SU-DHL-6 (cell line): ENCODE data around the gene PKDCC.

Experiments used
- H2AFZ ChIP-seq: fragments of 200-600 bp; sonication (generic); 2 replicates; pipeline ENCODE4 v1.6.1; 2014; ENCODE audit warnings: low read depth, mild to moderate bottlenecking, moderate library complexity, mixed read lengths, antibody characterized with exemption, low read length; ENCODE audit not compliant: severe bottlenecking
- H3F3A ChIP-seq: fragments of 200-600 bp; shearing (Covaris generic); 2 replicates; pipeline ENCODE4 v1.6.0; 2016; ENCODE audit warnings: antibody characterized with exemption, mild to moderate bottlenecking; ENCODE audit not compliant: insufficient read depth
- H3K27ac ChIP-seq: fragments of 200-600 bp; sonication (generic); 2 replicates; pipeline ENCODE4 v1.5.1; 2016; ENCODE audit warnings: low read depth, mild to moderate bottlenecking, low read length, moderate library complexity, mixed read lengths
- H3K27me3 ChIP-seq: fragments of 200-600 bp; sonication (generic), shearing (Covaris generic); 2 replicates; pipeline ENCODE4 v1.6.0; 2014; ENCODE audit warnings: mild to moderate bottlenecking, low read length
- H3K36me3 ChIP-seq: fragments of 200-600 bp; sonication (generic); 2 replicates; pipeline ENCODE4 v1.6.1; 2014; ENCODE audit warnings: mild to moderate bottlenecking, low read length, mixed read lengths
- H3K4me2 ChIP-seq: fragments of 300-600, 200-600 bp; shearing (Covaris generic), sonication (generic); 2 replicates; pipeline ENCODE4 v1.6.0; 2014; ENCODE audit warnings: low read length, low read depth, mild to moderate bottlenecking; ENCODE audit not compliant: poor library complexity, severe bottlenecking
- H3K4me3 ChIP-seq: fragments of 200-600 bp; sonication (generic); 2 replicates; pipeline ENCODE4 v1.5.1; 2014; ENCODE audit warnings: antibody characterized with exemption, low read length, mild to moderate bottlenecking, mixed read lengths; ENCODE audit not compliant: insufficient read depth, poor library complexity, severe bottlenecking
- H3K79me2 ChIP-seq: fragments of 200-600 bp; sonication (generic); 2 replicates; pipeline ENCODE4 v1.6.1; 2014; ENCODE audit warnings: mild to moderate bottlenecking, low read length, moderate library complexity; ENCODE audit not compliant: insufficient read depth
- H3K9ac ChIP-seq: fragments of 200-600 bp; sonication (generic); 2 replicates; pipeline ENCODE4 v1.7.0; 2014; ENCODE audit warnings: mild to moderate bottlenecking, low read length
- H3K9me2 ChIP-seq: fragments of 200-600 bp; sonication (generic); replicated peaks from 2 replicates; pipeline ENCODE4 v1.6.1; 2014; ENCODE audit warnings: low read length; ENCODE audit not compliant: insufficient read depth
- H3K9me3 ChIP-seq: fragments of 200-600 bp; sonication (generic); 2 replicates; pipeline ENCODE4 v1.6.1; 2014; ENCODE audit warnings: low read length, mixed read lengths; ENCODE audit not compliant: insufficient read depth
- H4K20me1 ChIP-seq: fragments of 200-600 bp; sonication (generic); 2 replicates; pipeline ENCODE4 v1.6.1; 2014; ENCODE audit warnings: low read depth, mild to moderate bottlenecking, antibody characterized with exemption, low read length, moderate library complexity, mixed read lengths
- CTCF ChIP-seq: fragments of 200-600 bp; sonication (generic); IDR thresholded peaks from one replicate; pipeline ENCODE4 v1.5.1; 2017; ENCODE audit warnings: antibody characterized with exemption, mild to moderate bottlenecking, low read length, moderate library complexity; ENCODE audit not compliant: insufficient read depth, poor library complexity, severe bottlenecking
- EZH2phosphoT487 ChIP-seq: fragments of 200-600 bp; sonication (generic), shearing (Covaris generic); conservative IDR thresholded peaks from 2 replicates; pipeline ENCODE4 v1.6.1; 2018; ENCODE audit warnings: mild to moderate bottlenecking, antibody characterized with exemption, low read length, moderate library complexity, mixed read lengths

Gene PKDCC

GRCh38 chr2:41999592-42000281, 48.1 kb upstream of the PKDCC start:
- H3K9me2 ChIP-seq, result no peaks in the 10 kb centered on the region
- H3K4me3 ChIP-seq, result no peak overlapping the region
- H3K4me2 ChIP-seq, result no peak overlapping the region
- H3K9me3 ChIP-seq, result no peaks in the 10 kb centered on the region; the same call in 1 of the 2 replicates
- no peak overlapping the region for H3K27ac ChIP-seq
- H3K27me3 ChIP-seq, result no peaks in the 10 kb centered on the region
- no peaks in the 10 kb centered on the region for H4K20me1 ChIP-seq
- H3K9ac ChIP-seq, result no peak overlapping the region
- H3K36me3 ChIP-seq, result no peaks in the 10 kb centered on the region
- H3K79me2 ChIP-seq, result no peaks in the 10 kb centered on the region
- no peaks in the 10 kb centered on the region for H3F3A ChIP-seq
- H2AFZ ChIP-seq, result no peak overlapping the region
- TF ChIP-seq EZH2phosphoT487 (no peak), CTCF (no peak)

GRCh38 chr2:42001711-42002201, 46.1 kb upstream of the PKDCC start:
- no peaks in the 10 kb centered on the region for H3K79me2 ChIP-seq
- H3K27ac ChIP-seq, result no peak overlapping the region
- H3K27me3 ChIP-seq, result no peaks in the 10 kb centered on the region
- no peaks in the 10 kb centered on the region for H3F3A ChIP-seq
- H3K9ac ChIP-seq, result no peak overlapping the region
- H3K4me3 ChIP-seq, result no peak overlapping the region
- no peak overlapping the region for H2AFZ ChIP-seq
- no peaks in the 10 kb centered on the region for H3K36me3 ChIP-seq
- H3K9me2 ChIP-seq, result no peaks in the 10 kb centered on the region
- TF ChIP-seq EZH2phosphoT487 (no peak), CTCF (no peak)
- no peaks in the 10 kb centered on the region for H4K20me1 ChIP-seq
- no peaks in the 10 kb centered on the region; the same call in 1 of the 2 replicates for H3K9me3 ChIP-seq
- H3K4me2 ChIP-seq, result no peak overlapping the region

GRCh38 chr2:42007551-42007950, 40.3 kb upstream of the PKDCC start:
- H2AFZ ChIP-seq, result no peak overlapping the region
- H3F3A ChIP-seq, result no peaks in the 10 kb centered on the region
- H3K27me3 ChIP-seq, result no peaks in the 10 kb centered on the region
- no peak overlapping the region for H3K4me2 ChIP-seq
- no peaks in the 10 kb centered on the region for H4K20me1 ChIP-seq
- H3K4me3 ChIP-seq, result no peak overlapping the region
- H3K9ac ChIP-seq, result no peak overlapping the region
- H3K27ac ChIP-seq, result no peak overlapping the region
- no peaks in the 10 kb centered on the region for H3K79me2 ChIP-seq
- no peaks in the 10 kb centered on the region; the same call in 1 of the 2 replicates for H3K9me3 ChIP-seq
- TF ChIP-seq CTCF, result no peak
- TF ChIP-seq EZH2phosphoT487, result no peak
- H3K9me2 ChIP-seq, result no peaks in the 10 kb centered on the region
- H3K36me3 ChIP-seq, result no peaks in the 10 kb centered on the region
